ENCODE data around the gene MAPKAP1. TPM values are rescaled to one million over a fixed set of nuclear protein-coding genes. Genes with fewer than 3 reads are reported as not detected.

Gene MAPKAP1
- total and polyA plus RNA-seq, 2 experiments from 2014 or later = 68.4 to 98.5 TPM

GRCh38 chr9:125467116-125467740 is 239.8 kb downstream of the MAPKAP1 start:
- Mint-ChIP-seq H3K27me3 (ENCODE audit: insufficient read depth, low read depth, poor library complexity) (peaks cover 2% of the 10 kb centered on the region), H3K27ac (no peak overlapping the region), H3K36me3 (ENCODE audit: low read depth) (no peaks in the 10 kb centered on the region), H3K4me1 (peaks cover 11% of the 10 kb centered on the region), H3K4me3 (no peak overlapping the region), H3K9me3 (no peaks in the 10 kb centered on the region)
- Histone ChIP-seq H3K9me2 (ENCODE audit: insufficient read depth) (no peaks in the 10 kb centered on the region), H4K20me1 (replicated peaks; ENCODE audit: insufficient read depth) (no peaks in the 10 kb centered on the region; the same call in 1 of the 2 replicates), H3F3A (replicated peaks; ENCODE audit: low read depth) (no peaks in the 10 kb centered on the region), H3K4me2 (no peak overlapping the region), H2AFZ (no peak overlapping the region), H3K79me2 (replicated peaks; ENCODE audit: insufficient read depth) (no peaks in the 10 kb centered on the region), H3K36me3 (ENCODE audit: insufficient read depth) (no peaks in the 10 kb centered on the region), H3K27me3 (ENCODE audit: insufficient read depth) (no peaks in the 10 kb centered on the region), H3K4me3 (no peak overlapping the region), H3K27ac (ENCODE audit: low read depth) (no peak overlapping the region; the same call in 1 of the 2 replicates), H3K4me1 (ENCODE audit: insufficient read depth) (no peaks in the 10 kb centered on the region)
- TF ChIP-seq CREB1 (CRISPR knock-in tag; IDR thresholded peaks at IDR 0.05; ENCODE audit: low read depth) = no peak
- TF ChIP-seq NANOG (IDR thresholded peaks at IDR 0.05; ENCODE audit: borderline replicate concordance) = no peak
- no peak for TF ChIP-seq STAT1 (IDR thresholded peaks at IDR 0.05; ENCODE audit: unreplicated experiment)
- no peak for TF ChIP-seq ETS1 (IDR thresholded peaks at IDR 0.05)
- no peak for TF ChIP-seq ZNF331 (CRISPR knock-in tag; IDR thresholded peaks at IDR 0.05; ENCODE audit: low read depth)
- TF ChIP-seq, protein P1, sequence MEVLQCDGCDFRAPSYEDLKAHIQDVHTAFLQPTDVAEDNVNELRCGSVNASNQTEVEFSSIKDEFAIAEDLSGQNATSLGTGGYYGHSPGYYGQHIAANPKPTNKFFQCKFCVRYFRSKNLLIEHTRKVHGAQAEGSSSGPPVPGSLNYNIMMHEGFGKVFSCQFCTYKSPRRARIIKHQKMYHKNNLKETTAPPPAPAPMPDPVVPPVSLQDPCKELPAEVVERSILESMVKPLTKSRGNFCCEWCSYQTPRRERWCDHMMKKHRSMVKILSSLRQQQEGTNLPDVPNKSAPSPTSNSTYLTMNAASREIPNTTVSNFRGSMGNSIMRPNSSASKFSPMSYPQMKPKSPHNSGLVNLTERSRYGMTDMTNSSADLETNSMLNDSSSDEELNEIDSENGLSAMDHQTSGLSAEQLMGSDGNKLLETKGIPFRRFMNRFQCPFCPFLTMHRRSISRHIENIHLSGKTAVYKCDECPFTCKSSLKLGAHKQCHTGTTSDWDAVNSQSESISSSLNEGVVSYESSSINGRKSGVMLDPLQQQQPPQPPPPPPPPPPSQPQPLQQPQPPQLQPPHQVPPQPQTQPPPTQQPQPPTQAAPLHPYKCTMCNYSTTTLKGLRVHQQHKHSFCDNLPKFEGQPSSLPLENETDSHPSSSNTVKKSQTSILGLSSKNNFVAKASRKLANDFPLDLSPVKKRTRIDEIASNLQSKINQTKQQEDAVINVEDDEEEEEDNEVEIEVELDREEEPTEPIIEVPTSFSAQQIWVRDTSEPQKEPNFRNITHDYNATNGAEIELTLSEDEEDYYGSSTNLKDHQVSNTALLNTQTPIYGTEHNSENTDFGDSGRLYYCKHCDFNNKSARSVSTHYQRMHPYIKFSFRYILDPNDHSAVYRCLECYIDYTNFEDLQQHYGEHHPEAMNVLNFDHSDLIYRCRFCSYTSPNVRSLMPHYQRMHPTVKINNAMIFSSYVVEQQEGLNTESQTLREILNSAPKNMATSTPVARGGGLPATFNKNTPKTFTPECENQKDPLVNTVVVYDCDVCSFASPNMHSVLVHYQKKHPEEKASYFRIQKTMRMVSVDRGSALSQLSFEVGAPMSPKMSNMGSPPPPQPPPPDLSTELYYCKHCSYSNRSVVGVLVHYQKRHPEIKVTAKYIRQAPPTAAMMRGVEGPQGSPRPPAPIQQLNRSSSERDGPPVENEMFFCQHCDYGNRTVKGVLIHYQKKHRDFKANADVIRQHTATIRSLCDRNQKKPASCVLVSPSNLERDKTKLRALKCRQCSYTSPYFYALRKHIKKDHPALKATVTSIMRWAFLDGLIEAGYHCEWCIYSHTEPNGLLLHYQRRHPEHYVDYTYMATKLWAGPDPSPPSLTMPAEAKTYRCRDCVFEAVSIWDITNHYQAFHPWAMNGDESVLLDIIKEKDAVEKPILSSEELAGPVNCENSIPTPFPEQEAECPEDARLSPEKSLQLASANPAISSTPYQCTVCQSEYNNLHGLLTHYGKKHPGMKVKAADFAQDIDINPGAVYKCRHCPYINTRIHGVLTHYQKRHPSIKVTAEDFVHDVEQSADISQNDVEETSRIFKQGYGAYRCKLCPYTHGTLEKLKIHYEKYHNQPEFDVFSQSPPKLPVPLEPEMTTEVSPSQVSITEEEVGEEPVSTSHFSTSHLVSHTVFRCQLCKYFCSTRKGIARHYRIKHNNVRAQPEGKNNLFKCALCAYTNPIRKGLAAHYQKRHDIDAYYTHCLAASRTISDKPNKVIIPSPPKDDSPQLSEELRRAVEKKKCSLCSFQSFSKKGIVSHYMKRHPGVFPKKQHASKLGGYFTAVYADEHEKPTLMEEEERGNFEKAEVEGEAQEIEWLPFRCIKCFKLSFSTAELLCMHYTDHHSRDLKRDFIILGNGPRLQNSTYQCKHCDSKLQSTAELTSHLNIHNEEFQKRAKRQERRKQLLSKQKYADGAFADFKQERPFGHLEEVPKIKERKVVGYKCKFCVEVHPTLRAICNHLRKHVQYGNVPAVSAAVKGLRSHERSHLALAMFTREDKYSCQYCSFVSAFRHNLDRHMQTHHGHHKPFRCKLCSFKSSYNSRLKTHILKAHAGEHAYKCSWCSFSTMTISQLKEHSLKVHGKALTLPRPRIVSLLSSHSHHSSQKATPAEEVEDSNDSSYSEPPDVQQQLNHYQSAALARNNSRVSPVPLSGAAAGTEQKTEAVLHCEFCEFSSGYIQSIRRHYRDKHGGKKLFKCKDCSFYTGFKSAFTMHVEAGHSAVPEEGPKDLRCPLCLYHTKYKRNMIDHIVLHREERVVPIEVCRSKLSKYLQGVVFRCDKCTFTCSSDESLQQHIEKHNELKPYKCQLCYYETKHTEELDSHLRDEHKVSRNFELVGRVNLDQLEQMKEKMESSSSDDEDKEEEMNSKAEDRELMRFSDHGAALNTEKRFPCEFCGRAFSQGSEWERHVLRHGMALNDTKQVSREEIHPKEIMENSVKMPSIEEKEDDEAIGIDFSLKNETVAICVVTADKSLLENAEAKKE (CRISPR knock-in tag; IDR thresholded peaks at IDR 0.05) = no peak
- no peak for TF ChIP-seq POLR2AphosphoS5 (IDR thresholded peaks at IDR 0.05; ENCODE audit: low read depth)
- TF ChIP-seq REST (IDR thresholded peaks at IDR 0.05; ENCODE audit: unreplicated experiment) = no peak
- no peak for TF ChIP-seq JUNB (IDR thresholded peaks at IDR 0.05; ENCODE audit: unreplicated experiment)
- no peak for TF ChIP-seq EZH2 (IDR thresholded peaks at IDR 0.05; ENCODE audit: low read depth, unreplicated experiment)
- no peak for TF ChIP-seq CTCF (conservative IDR thresholded peaks at IDR 0.05; ENCODE audit: low read depth in 2 of 2)
- no peak for TF ChIP-seq ZNF114 (CRISPR knock-in tag; IDR thresholded peaks at IDR 0.05)
- ATAC-seq = no peak
- no peak for DNase-seq (ENCODE audit: low spot score)

Data from GM23338 (cell line).